ENCODE measurements around the gene TBC1D22A. TPM values are rescaled to one million over a fixed set of nuclear protein-coding genes. Genes with fewer than 3 reads are reported as not detected.

Gene TBC1D22A
- total and polyA plus RNA-seq, 2 donors (not counting 3 experiments of a cell fraction or from before 2014, with no cell fraction given), result 26.1 to 32.4 TPM

- Histone ChIP-seq H3K27me3 (ENCODE audit: control insufficient read depth in 2 of 2, insufficient read depth in 2 of 2, low read length in 2 of 2) (no peaks in the 10 kb centered on the region), H3K4me3 (replicated peaks in 1 of 3; ENCODE audit: insufficient read depth in 1 of 3, low read depth in 1 of 3, low read length in 3 of 3) (no peak overlapping the region), H2AFZ (ENCODE audit: low read depth, low read length) (no peak overlapping the region), H3K9ac (replicated peaks; ENCODE audit: extremely low read depth, insufficient read depth, low read length) (no peak overlapping the region), H3K27ac (ENCODE audit: insufficient read depth, low read depth, low read length) (peak overlapping the region; percentile 27), H3K79me2 (ENCODE audit: control insufficient read depth, insufficient read depth, low read length) (no peaks in the 10 kb centered on the region), H3K36me3 (ENCODE audit: control insufficient read depth in 2 of 2, extremely low read depth in 1 of 2, insufficient read depth in 2 of 2, low read length in 2 of 2) (no peaks in the 10 kb centered on the region), H3K4me1 (ENCODE audit: control insufficient read depth, extremely low read depth, insufficient read depth, low read length) (peaks cover 16% of the 10 kb centered on the region), H3K4me2 (ENCODE audit: insufficient read depth, low read length) (peak overlapping the region; percentile 1), H3K9me1 (replicated peaks; ENCODE audit: control insufficient read depth, extremely low read depth, insufficient read depth, low read length) (no peaks in the 10 kb centered on the region), H3K9me3 (replicated peaks; ENCODE audit: control insufficient read depth, insufficient read depth, low read length) (no peaks in the 10 kb centered on the region), H4K20me1 (replicated peaks; ENCODE audit: control insufficient read depth, extremely low read depth, insufficient read depth, low read length) (no peaks in the 10 kb centered on the region)
- dilution Hi-C loops (cut with MboI; ENCODE audit: extremely low pct_ligation_motif_present, low sequenced_read_pairs) (no loop called here), intact Hi-C loops (cut with micrococcal nuclease) (no loop called here)
- no TSS peak for BruUV-seq (replicated peaks)
- FAIRE-seq (peak; percentile 96), DNase-seq (ENCODE audit: low read depth, low spot score) (peak; percentile 59)
- ChIA-PET POLR2A (no interaction called here), CTCF (interaction anchor here (2.1 kb wide), 1 partner anchor 319 kb away, joined by 4 read pairs; no protein-coding TSS in a partner anchor)
- TF ChIP-seq JUN (IDR thresholded peaks at IDR 0.05; ENCODE audit: borderline replicate concordance, insufficient read depth, insufficient read length, low read depth) (peak; percentile 16), POLR2A (IDR thresholded peaks at IDR 0.05; ENCODE audit: low read depth, low read length) (no peak), POLR2AphosphoS5 (IDR thresholded peaks at IDR 0.05; ENCODE audit: insufficient read depth, low read depth, low read length) (peak; percentile 16)
Measured at GRCh38 chr22:47164514-47165337, 402.3 kb downstream of the TBC1D22A start.

- H3K79me2 ChIP-seq (ENCODE audit: control insufficient read depth, insufficient read depth, low read length), result no peaks in the 10 kb centered on the region
- H3K4me1 ChIP-seq (ENCODE audit: control insufficient read depth, extremely low read depth, insufficient read depth, low read length), result peaks cover 16% of the 10 kb centered on the region
- H3K9me3 ChIP-seq (replicated peaks; ENCODE audit: control insufficient read depth, insufficient read depth, low read length), result no peaks in the 10 kb centered on the region
- ChIA-PET CTCF (interaction anchor here (2.1 kb wide), 1 partner anchor 320 kb away, joined by 4 read pairs; no protein-coding TSS in a partner anchor), POLR2A (no interaction called here)
- H3K27ac ChIP-seq (ENCODE audit: insufficient read depth, low read depth, low read length), result peak overlapping the region; percentile 27
- no peaks in the 10 kb centered on the region for H3K27me3 ChIP-seq (ENCODE audit: control insufficient read depth in 2 of 2, insufficient read depth in 2 of 2, low read length in 2 of 2)
- no peaks in the 10 kb centered on the region for H4K20me1 ChIP-seq (replicated peaks; ENCODE audit: control insufficient read depth, extremely low read depth, insufficient read depth, low read length)
- H3K4me3 ChIP-seq (replicated peaks in 1 of 3; ENCODE audit: insufficient read depth in 1 of 3, low read depth in 1 of 3, low read length in 3 of 3), result no peak overlapping the region
- no TSS peak for BruUV-seq (replicated peaks)
- no peak overlapping the region for H3K4me2 ChIP-seq (ENCODE audit: insufficient read depth, low read length)
- DNase-seq (ENCODE audit: low read depth, low spot score) (no peak), FAIRE-seq (no peak)
- intact Hi-C loops (cut with micrococcal nuclease), result no loop called here
- H3K9me1 ChIP-seq (replicated peaks; ENCODE audit: control insufficient read depth, extremely low read depth, insufficient read depth, low read length), result no peaks in the 10 kb centered on the region
- TF ChIP-seq POLR2A (IDR thresholded peaks at IDR 0.05; ENCODE audit: low read depth, low read length), result no peak
- no peak for TF ChIP-seq GATA2 (IDR thresholded peaks at IDR 0.05; ENCODE audit: insufficient read depth, insufficient read length, low read depth, low read length)
- TF ChIP-seq MAX (IDR thresholded peaks at IDR 0.05; ENCODE audit: insufficient read depth, insufficient read length), result no peak
- no peak for TF ChIP-seq POLR2AphosphoS5 (IDR thresholded peaks at IDR 0.05; ENCODE audit: insufficient read depth, low read depth, low read length)
- no peak for TF ChIP-seq EZH2 (IDR thresholded peaks at IDR 0.05; ENCODE audit: borderline replicate concordance, low read depth, low read length, severe bottlenecking)
- TF ChIP-seq MYC (IDR thresholded peaks at IDR 0.05; ENCODE audit: low read depth, low read length), result no peak
- no peak for TF ChIP-seq JUN (IDR thresholded peaks at IDR 0.05; ENCODE audit: borderline replicate concordance, insufficient read depth, insufficient read length, low read depth)
- no peak for TF ChIP-seq FOS (IDR thresholded peaks at IDR 0.05; ENCODE audit: borderline replicate concordance, insufficient read depth, low read length)
- no peak for TF ChIP-seq CTCF (IDR thresholded peaks at IDR 0.05; ENCODE audit: extremely low read depth in 1 of 2, insufficient read depth in 1 of 2, low read depth in 1 of 2, low read length in 2 of 2)
- no peaks in the 10 kb centered on the region for H3K36me3 ChIP-seq (ENCODE audit: control insufficient read depth in 2 of 2, extremely low read depth in 1 of 2, insufficient read depth in 2 of 2, low read length in 2 of 2)
- H2AFZ ChIP-seq (ENCODE audit: low read depth, low read length), result no peak overlapping the region
- dilution Hi-C loops (cut with MboI; ENCODE audit: extremely low pct_ligation_motif_present, low sequenced_read_pairs), result no loop called here
- no peak overlapping the region for H3K9ac ChIP-seq (replicated peaks; ENCODE audit: extremely low read depth, insufficient read depth, low read length)
Measured at GRCh38 chr22:47165338-47166032, 403.0 kb downstream of the TBC1D22A start.
